ENCODE data around the gene FXN.

Gene FXN

GRCh38 chr9:69062195-69062594 lies 26.6 kb downstream of the FXN start:
- Histone ChIP-seq H3K9ac (ENCODE audit: low read length) (no peak overlapping the region), H2AFZ (ENCODE audit: low read depth, low read length, severe bottlenecking) (no peak overlapping the region), H3K27ac (ENCODE audit: low read depth, low read length) (no peak overlapping the region), H3K4me2 (ENCODE audit: low read depth, low read length, poor library complexity, severe bottlenecking) (no peak overlapping the region), H3K9me3 (ENCODE audit: insufficient read depth, low read length) (no peaks in the 10 kb centered on the region), H3K36me3 (ENCODE audit: low read length) (peaks cover 5% of the 10 kb centered on the region; the same call in 1 of the 2 replicates), H4K20me1 (ENCODE audit: low read depth, low read length) (no peaks in the 10 kb centered on the region), H3K9me2 (replicated peaks; ENCODE audit: insufficient read depth, low read length) (no peaks in the 10 kb centered on the region), H3K27me3 (ENCODE audit: low read length) (no peaks in the 10 kb centered on the region), H3K79me2 (ENCODE audit: insufficient read depth, low read length) (no peaks in the 10 kb centered on the region), H3K4me3 (ENCODE audit: insufficient read depth, low read length, poor library complexity, severe bottlenecking) (no peak overlapping the region), H3F3A (ENCODE audit: insufficient read depth) (no peaks in the 10 kb centered on the region)
- TF ChIP-seq EZH2phosphoT487 (conservative IDR thresholded peaks at IDR 0.05; ENCODE audit: low read length) (no peak), CTCF (IDR thresholded peaks at IDR 0.05; ENCODE audit: insufficient read depth, low read length, poor library complexity, severe bottlenecking) (no peak)

GRCh38 chr9:69063839-69064238 lies 28.3 kb downstream of the FXN start:
- no peaks in the 10 kb centered on the region for H3K79me2 ChIP-seq (ENCODE audit: insufficient read depth, low read length)
- no peak overlapping the region for H2AFZ ChIP-seq (ENCODE audit: low read depth, low read length, severe bottlenecking)
- no peak overlapping the region for H3K27ac ChIP-seq (ENCODE audit: low read depth, low read length)
- H3K36me3 ChIP-seq (ENCODE audit: low read length): peaks cover 5% of the 10 kb centered on the region; the same call in 1 of the 2 replicates
- no peaks in the 10 kb centered on the region for H3F3A ChIP-seq (ENCODE audit: insufficient read depth)
- H3K4me2 ChIP-seq (ENCODE audit: low read depth, low read length, poor library complexity, severe bottlenecking): no peak overlapping the region
- TF ChIP-seq CTCF (IDR thresholded peaks at IDR 0.05; ENCODE audit: insufficient read depth, low read length, poor library complexity, severe bottlenecking): no peak
- TF ChIP-seq EZH2phosphoT487 (conservative IDR thresholded peaks at IDR 0.05; ENCODE audit: low read length): no peak
- no peaks in the 10 kb centered on the region for H3K9me3 ChIP-seq (ENCODE audit: insufficient read depth, low read length)
- no peaks in the 10 kb centered on the region for H3K9me2 ChIP-seq (replicated peaks; ENCODE audit: insufficient read depth, low read length)
- no peak overlapping the region for H3K9ac ChIP-seq (ENCODE audit: low read length)
- H3K4me3 ChIP-seq (ENCODE audit: insufficient read depth, low read length, poor library complexity, severe bottlenecking): no peak overlapping the region
- H4K20me1 ChIP-seq (ENCODE audit: low read depth, low read length): no peaks in the 10 kb centered on the region
- no peaks in the 10 kb centered on the region for H3K27me3 ChIP-seq (ENCODE audit: low read length)

GRCh38 chr9:69065660-69066059 lies 30.1 kb downstream of the FXN start:
- no peaks in the 10 kb centered on the region for H3F3A ChIP-seq (ENCODE audit: insufficient read depth)
- no peak overlapping the region for H3K4me3 ChIP-seq (ENCODE audit: insufficient read depth, low read length, poor library complexity, severe bottlenecking)
- H3K79me2 ChIP-seq (ENCODE audit: insufficient read depth, low read length): no peaks in the 10 kb centered on the region
- H3K36me3 ChIP-seq (ENCODE audit: low read length): peaks cover 5% of the 10 kb centered on the region; the same call in 1 of the 2 replicates
- H3K4me2 ChIP-seq (ENCODE audit: low read depth, low read length, poor library complexity, severe bottlenecking): no peak overlapping the region
- no peak overlapping the region for H3K27ac ChIP-seq (ENCODE audit: low read depth, low read length)
- no peak overlapping the region for H2AFZ ChIP-seq (ENCODE audit: low read depth, low read length, severe bottlenecking)
- no peaks in the 10 kb centered on the region for H3K27me3 ChIP-seq (ENCODE audit: low read length)
- no peaks in the 10 kb centered on the region for H3K9me2 ChIP-seq (replicated peaks; ENCODE audit: insufficient read depth, low read length)
- no peaks in the 10 kb centered on the region for H3K9me3 ChIP-seq (ENCODE audit: insufficient read depth, low read length)
- TF ChIP-seq EZH2phosphoT487 (conservative IDR thresholded peaks at IDR 0.05; ENCODE audit: low read length) (no peak), CTCF (IDR thresholded peaks at IDR 0.05; ENCODE audit: insufficient read depth, low read length, poor library complexity, severe bottlenecking) (no peak)
- no peaks in the 10 kb centered on the region for H4K20me1 ChIP-seq (ENCODE audit: low read depth, low read length)
- H3K9ac ChIP-seq (ENCODE audit: low read length): no peak overlapping the region
